Thymus (tissue), 11 donors: ENCODE data around the gene EMC6. TPM values are rescaled to one million over a fixed set of nuclear protein-coding genes. Genes with fewer than 3 reads are reported as not detected.
A peak's percentile ranks its signal among the peaks of the same experiment; 100 is the strongest.

ENCODE experiments used
- DNase-seq, 9 donors: peaks; one replicate each; pipeline ENCODE4 v3.0.0-alpha.2; 2013; ENCODE audit warnings: low spot score in 9 of 9, low read depth in 6 of 9, missing footprints in 1 of 9
- H3K27ac ChIP-seq, 2 donors: one replicate each; pipeline ENCODE4 v1.5.1; 2013; ENCODE audit warnings: control low read depth in 1 of 2, low read depth in 1 of 2, low read length in 1 of 2, mild to moderate bottlenecking in 1 of 2, moderate library complexity in 1 of 2
- H3K27me3 ChIP-seq, 2 donors: one replicate each; pipeline ENCODE4 v1.5.1; 2013; ENCODE audit warnings: low read length in 1 of 2; ENCODE audit not compliant: control insufficient read depth in 2 of 2, insufficient read depth in 1 of 2
- H3K36me3 ChIP-seq, 2 donors: one replicate each; pipeline ENCODE4 v1.5.1; 2013; ENCODE audit warnings: low read length in 1 of 2, mild to moderate bottlenecking in 1 of 2, moderate library complexity in 1 of 2; ENCODE audit not compliant: control insufficient read depth in 2 of 2, insufficient read depth in 2 of 2
- H3K4me1 ChIP-seq, 2 donors: one replicate each; pipeline ENCODE4 v1.5.1; 2013; ENCODE audit warnings: low read length in 2 of 2; ENCODE audit not compliant: control insufficient read depth in 2 of 2, insufficient read depth in 2 of 2
- H3K4me3 ChIP-seq, 2 donors: one replicate each; pipeline ENCODE4 v1.5.1; 2013; ENCODE audit warnings: low read length in 2 of 2, control low read depth in 1 of 2, mild to moderate bottlenecking in 1 of 2
- H3K9me3 ChIP-seq, 2 donors: one replicate each; pipeline ENCODE4 v1.5.1; 2013; ENCODE audit warnings: low read length in 1 of 2, mild to moderate bottlenecking in 1 of 2; ENCODE audit not compliant: control insufficient read depth in 2 of 2, insufficient read depth in 1 of 2
- WGBS: extraction: QIAGEN DNeasy Blood & Tissue Kit; methylation state at CpG from one replicate; pipeline ENCODE4 v1.1.7; 2013; 5-methylcytosine and 5-hydroxymethylcytosine counted together
- polyA plus RNA-seq: library from polyadenylated mRNA; stranded (reverse); fragments of 200-250 nt; gene quantifications from one replicate; pipeline ENCODE4 v1.2.3, GENCODE V29; 2013
- total RNA-seq: library from RNA; stranded (reverse); fragments of 120-200 nt; gene quantifications from one replicate; pipeline ENCODE4 v1.2.4, GENCODE V29; 2013
- donor health status: healthy.

The EMC6 gene
- total and polyA plus RNA-seq, 2 donors = 18.3 to 68.7 TPM

- peak in 3 of 9 donors; percentile 48 to 79 (median 74) for DNase-seq
- no peaks in the 10 kb centered on the region for H3K27me3 ChIP-seq
- WGBS = 40% methylated on average over 10 of the region's 10 CpGs
- no peaks in the 10 kb centered on the region for H3K9me3 ChIP-seq
- peaks cover 0 to 64% of the 10 kb centered on the region in 2 donors for H3K4me1 ChIP-seq
- H3K4me3 ChIP-seq = peak overlapping the region in 1 of 2 donors; percentile 46
- peaks cover 25 to 62% of the 10 kb centered on the region in 2 donors for H3K36me3 ChIP-seq
- H3K27ac ChIP-seq = no peak overlapping the region
Measured at GRCh38 chr17:3683054-3683511, 14.5 kb downstream of the EMC6 start.

GRCh38 chr17:3685174-3685573 is 16.6 kb downstream of the EMC6 start:
- 76% methylated on average over 13 of the region's 13 CpGs for WGBS
- Histone ChIP-seq H3K36me3 (peaks cover 25 to 64% of the 10 kb centered on the region in 2 donors), H3K4me3 (peak overlapping the region in 1 of 2 donors; percentile 46), H3K4me1 (peaks cover 0 to 67% of the 10 kb centered on the region in 2 donors), H3K9me3 (peaks cover 0 to 5% of the 10 kb centered on the region in 2 donors), H3K27me3 (no peaks in the 10 kb centered on the region), H3K27ac (peak overlapping the region in 1 of 2 donors; percentile 84)
- peak in 1 of 9 donors; percentile 60 for DNase-seq

GRCh38 chr17:3688027-3688553 is 19.5 kb downstream of the EMC6 start:
- no peaks in the 10 kb centered on the region for H3K27me3 ChIP-seq
- peak overlapping the region in 1 of 2 donors; percentile 64 for H3K4me3 ChIP-seq
- peaks cover 28 to 58% of the 10 kb centered on the region in 2 donors for H3K36me3 ChIP-seq
- H3K27ac ChIP-seq = peak overlapping the region in 1 of 2 donors; percentile 94
- H3K4me1 ChIP-seq = peaks cover 0 to 69% of the 10 kb centered on the region in 2 donors
- peaks cover 0 to 5% of the 10 kb centered on the region in 2 donors for H3K9me3 ChIP-seq
- peak in 4 of 9 donors; percentile 30 to 80 (median 54) for DNase-seq
- WGBS = 86% methylated on average over 19 of the region's 19 CpGs

GRCh38 chr17:3688852-3689261 is 20.2 kb downstream of the EMC6 start:
- Histone ChIP-seq H3K27me3 (no peaks in the 10 kb centered on the region), H3K4me3 (peak overlapping the region in 1 of 2 donors; percentile 64), H3K36me3 (peaks cover 28 to 51% of the 10 kb centered on the region in 2 donors), H3K27ac (peak overlapping the region in 1 of 2 donors; percentile 94), H3K4me1 (peaks cover 0 to 70% of the 10 kb centered on the region in 2 donors), H3K9me3 (peaks cover 0 to 5% of the 10 kb centered on the region in 2 donors)
- no peak for DNase-seq
- WGBS = 93% methylated on average over 14 of the region's 14 CpGs

- peak in 1 of 9 donors; percentile 13 for DNase-seq
- Histone ChIP-seq H3K36me3 (peaks cover 28 to 46% of the 10 kb centered on the region in 2 donors), H3K27me3 (no peaks in the 10 kb centered on the region), H3K4me3 (peak overlapping the region in 1 of 2 donors; percentile 64), H3K9me3 (peaks cover 0 to 5% of the 10 kb centered on the region in 2 donors), H3K4me1 (peaks cover 0 to 70% of the 10 kb centered on the region in 2 donors), H3K27ac (peak overlapping the region in 1 of 2 donors; percentile 76)
- 96% methylated on average over 44 of the region's 44 CpGs for WGBS
Measured at GRCh38 chr17:3689262-3690093, 20.9 kb downstream of the EMC6 start.

GRCh38 chr17:3690094-3690715 is 21.6 kb downstream of the EMC6 start:
- Histone ChIP-seq H3K27me3 (peaks cover 0 to 6% of the 10 kb centered on the region in 2 donors), H3K36me3 (peaks cover 25 to 40% of the 10 kb centered on the region in 2 donors), H3K4me3 (peak overlapping the region in 1 of 2 donors; percentile 64), H3K27ac (peak overlapping the region in 1 of 2 donors; percentile 76), H3K9me3 (peaks cover 0 to 10% of the 10 kb centered on the region in 2 donors), H3K4me1 (peaks cover 0 to 71% of the 10 kb centered on the region in 2 donors)
- peak in 1 of 9 donors; percentile 8 for DNase-seq
- 94% methylated on average over 22 of the region's 22 CpGs for WGBS

- peak in 2 of 9 donors; percentile 52 to 72 for DNase-seq
- Histone ChIP-seq H3K36me3 (peaks cover 24 to 38% of the 10 kb centered on the region in 2 donors), H3K27me3 (peaks cover 0 to 14% of the 10 kb centered on the region in 2 donors), H3K4me1 (peaks cover 0 to 76% of the 10 kb centered on the region in 2 donors), H3K9me3 (peaks cover 0 to 10% of the 10 kb centered on the region in 2 donors), H3K4me3 (peak overlapping the region in 1 of 2 donors; percentile 64), H3K27ac (peak overlapping the region; percentile 31 to 72)
- WGBS = 96% methylated on average over 16 of the region's 16 CpGs
Measured at GRCh38 chr17:3691617-3692067, 23.0 kb downstream of the EMC6 start.

GRCh38 chr17:3692346-3692745 is 23.7 kb downstream of the EMC6 start:
- Histone ChIP-seq H3K4me1 (peaks cover 0 to 83% of the 10 kb centered on the region in 2 donors), H3K27me3 (peaks cover 0 to 14% of the 10 kb centered on the region in 2 donors), H3K4me3 (peak overlapping the region in 1 of 2 donors; percentile 31), H3K9me3 (peaks cover 0 to 10% of the 10 kb centered on the region in 2 donors), H3K27ac (peak overlapping the region in 1 of 2 donors; percentile 53), H3K36me3 (peaks cover 24 to 38% of the 10 kb centered on the region in 2 donors)
- DNase-seq = peak in 1 of 9 donors; percentile 53
- 95% methylated on average over 9 of the region's 9 CpGs for WGBS
